Neural cell (in vitro differentiated cells): ENCODE results near the gene ANKRD2. TPM values are rescaled to one million over a fixed set of nuclear protein-coding genes. Genes with fewer than 3 reads are reported as not detected.

ENCODE experiments used
- H2AFZ ChIP-seq: fragments of 200-600, 300-800 bp; sonication (generic), shearing (Covaris generic); 2 replicates; pipeline ENCODE4 v1.6.0; 2014; ENCODE audit warnings: low read depth, mild to moderate bottlenecking, antibody characterized with exemption, low read length, moderate library complexity
- H3F3A ChIP-seq: fragments of 200-600 bp; shearing (Covaris generic); 2 replicates; pipeline ENCODE4 v1.6.1; 2016; ENCODE audit warnings: mild to moderate bottlenecking, moderate library complexity, mixed read lengths, antibody characterized with exemption, low read length; ENCODE audit not compliant: insufficient read depth, poor library complexity, severe bottlenecking
- H3K27ac ChIP-seq: fragments of 200-600, 300-800 bp; sonication (generic), shearing (Covaris generic); 2 replicates; pipeline ENCODE4 v1.5.1; 2014; ENCODE audit warnings: mild to moderate bottlenecking, low read length, moderate library complexity
- H3K27me3 ChIP-seq: fragments of 300-800, 200-600 bp; sonication (generic), shearing (Covaris generic); 2 replicates; pipeline ENCODE4 v1.6.0; 2014; ENCODE audit warnings: mild to moderate bottlenecking, low read depth, low read length, moderate library complexity; ENCODE audit not compliant: insufficient read depth
- H3K36me3 ChIP-seq: fragments of 300-800, 200-600 bp; sonication (generic), shearing (Covaris generic); 2 replicates; pipeline ENCODE4 v1.5.1; 2014; ENCODE audit warnings: mild to moderate bottlenecking, antibody characterized with exemption, low read length, moderate library complexity; ENCODE audit not compliant: insufficient read depth
- H3K4me2 ChIP-seq: fragments of 300-800, 200-600 bp; sonication (generic), shearing (Covaris generic); 2 replicates; pipeline ENCODE4 v1.6.0; 2014; ENCODE audit warnings: mild to moderate bottlenecking, low read length
- H3K4me3 ChIP-seq: fragments of 300-800, 200-600 bp; sonication (generic), shearing (Covaris generic); 2 replicates; pipeline ENCODE4 v1.5.1; 2014; ENCODE audit warnings: mild to moderate bottlenecking, low read length, moderate library complexity
- H3K79me2 ChIP-seq: fragments of 200-600 bp; shearing (Covaris generic); replicated peaks from 2 replicates; pipeline ENCODE4 v1.6.0; 2014; ENCODE audit warnings: mild to moderate bottlenecking, low read length, moderate library complexity; ENCODE audit not compliant: insufficient read depth
- H3K9ac ChIP-seq: fragments of 300-800, 200-600 bp; sonication (generic), shearing (Covaris generic); 2 replicates; pipeline ENCODE4 v1.6.1; 2016; ENCODE audit warnings: mild to moderate bottlenecking, low read length, mixed read lengths
- H3K9me2 ChIP-seq: fragments of 200-600 bp; shearing (Covaris generic); 2 replicates; pipeline ENCODE4 v1.6.1; 2016; ENCODE audit warnings: mild to moderate bottlenecking, low read length, mixed read lengths; ENCODE audit not compliant: insufficient read depth
- H3K9me3 ChIP-seq: fragments of 200-600, 300-800 bp; sonication (generic), shearing (Covaris generic); 2 replicates; pipeline ENCODE4 v1.6.1; 2016; ENCODE audit warnings: mild to moderate bottlenecking, mixed run types, low read length, moderate library complexity, mixed read lengths
- H4K20me1 ChIP-seq: fragments of 200-600 bp; shearing (Covaris generic); 2 replicates; pipeline ENCODE4 v1.6.1; 2016; ENCODE audit warnings: mild to moderate bottlenecking, mixed run types; ENCODE audit not compliant: insufficient read depth
- EP300 ChIP-seq: fragments of 450-650 bp; conservative IDR thresholded peaks from 2 replicates; pipeline ENCODE4 v1.6.1; 2014; ENCODE audit warnings: antibody characterized with exemption, mild to moderate bottlenecking, moderate library complexity; ENCODE audit not compliant: poor library complexity, severe bottlenecking
- EZH2 ChIP-seq: fragments of 200-600, 300-800 bp; shearing (Covaris generic), sonication (generic); IDR thresholded peaks from 2 replicates; pipeline ENCODE4 v1.6.1; 2014; ENCODE audit warnings: antibody characterized with exemption, low read length, borderline replicate concordance, mild to moderate bottlenecking; ENCODE audit not compliant: insufficient read depth, poor library complexity, severe bottlenecking
- MXI1 ChIP-seq: fragments of 450-650 bp; conservative IDR thresholded peaks from 2 replicates; pipeline ENCODE4 v1.6.1; 2014; ENCODE audit warnings: antibody characterized with exemption, mild to moderate bottlenecking; ENCODE audit not compliant: poor library complexity, severe bottlenecking
- POLR2AphosphoS5 ChIP-seq: IDR thresholded peaks from 2 replicates; pipeline ENCODE4 v1.6.1; 2012
- RAD21 ChIP-seq: fragments of 450-650 bp; conservative IDR thresholded peaks from 2 replicates; pipeline ENCODE4 v1.6.1; 2014; ENCODE audit warnings: antibody characterized with exemption, mild to moderate bottlenecking, moderate library complexity
- SMC3 ChIP-seq: fragments of 450-650 bp; conservative IDR thresholded peaks from 2 replicates; pipeline ENCODE4 v1.6.1; 2014; ENCODE audit warnings: antibody characterized with exemption, mild to moderate bottlenecking, moderate library complexity; ENCODE audit not compliant: poor library complexity
- TAF1 ChIP-seq: IDR thresholded peaks from 2 replicates; pipeline ENCODE4 v1.6.1; 2012; ENCODE audit warnings: low read depth
- polyA plus RNA-seq: library from polyadenylated mRNA; depleted of rRNA; stranded (reverse); fragments of >200 nt; gene quantifications from 2 replicates; pipeline ENCODE4 v1.2.3, GENCODE V29; 2014
- TF ChIP-seq, protein P1 (sequence below): fragments of 450-650 bp; IDR thresholded peaks from 2 replicates; pipeline ENCODE4 v1.5.1; 2014; ENCODE audit warnings: antibody characterized with exemption, mild to moderate bottlenecking, moderate library complexity; ENCODE audit not compliant: poor library complexity, severe bottlenecking
- TF ChIP-seq, protein P2 (sequence below): IDR thresholded peaks from 2 replicates; pipeline ENCODE4 v1.6.1; 2012; ENCODE audit warnings: borderline replicate concordance

Gene ANKRD2
- polyA plus RNA-seq, 1 donor from 2014 or later = not detected

DNA sequence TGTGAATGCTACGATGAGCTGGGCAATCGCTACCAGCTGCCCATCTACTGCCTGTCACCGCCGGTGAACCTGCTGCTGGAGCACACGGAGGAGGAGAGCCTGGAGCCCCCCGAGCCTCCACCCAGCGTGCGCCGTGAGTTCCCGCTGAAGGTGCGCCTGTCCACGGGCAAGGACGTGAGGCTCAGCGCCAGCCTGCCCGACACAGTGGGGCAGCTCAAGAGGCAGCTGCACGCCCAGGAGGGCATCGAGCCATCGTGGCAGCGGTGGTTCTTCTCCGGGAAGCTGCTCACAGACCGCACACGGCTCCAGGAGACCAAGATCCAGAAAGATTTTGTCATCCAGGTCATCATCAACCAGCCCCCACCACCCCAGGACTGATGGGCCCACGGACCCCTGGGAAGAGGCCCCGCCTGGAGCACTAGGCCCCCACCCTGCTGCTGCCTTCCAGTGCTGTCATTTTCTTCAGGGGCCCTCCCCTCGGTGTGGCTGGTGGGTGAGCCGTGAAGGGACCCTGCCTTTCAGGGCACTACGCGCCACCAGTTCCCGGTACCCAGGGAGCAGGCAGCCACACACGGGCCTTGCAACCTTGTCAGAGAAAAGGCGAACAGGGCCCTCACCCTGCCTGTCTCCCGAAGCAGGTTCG lies 2.3 kb upstream of the ANKRD2 start:
- H3F3A ChIP-seq = no peaks in the 10 kb centered on the region
- no peak overlapping the region for H3K9ac ChIP-seq
- no peaks in the 10 kb centered on the region for H3K79me2 ChIP-seq
- H3K9me2 ChIP-seq = no peaks in the 10 kb centered on the region
- no peaks in the 10 kb centered on the region for H3K27me3 ChIP-seq
- no peak overlapping the region for H3K4me3 ChIP-seq
- no peak overlapping the region for H2AFZ ChIP-seq
- H4K20me1 ChIP-seq = no peaks in the 10 kb centered on the region
- H3K9me3 ChIP-seq = no peaks in the 10 kb centered on the region
- no peaks in the 10 kb centered on the region for H3K36me3 ChIP-seq
- no peak overlapping the region for H3K27ac ChIP-seq
- TF ChIP-seq RAD21 = no peak
- TF ChIP-seq, protein P1, sequence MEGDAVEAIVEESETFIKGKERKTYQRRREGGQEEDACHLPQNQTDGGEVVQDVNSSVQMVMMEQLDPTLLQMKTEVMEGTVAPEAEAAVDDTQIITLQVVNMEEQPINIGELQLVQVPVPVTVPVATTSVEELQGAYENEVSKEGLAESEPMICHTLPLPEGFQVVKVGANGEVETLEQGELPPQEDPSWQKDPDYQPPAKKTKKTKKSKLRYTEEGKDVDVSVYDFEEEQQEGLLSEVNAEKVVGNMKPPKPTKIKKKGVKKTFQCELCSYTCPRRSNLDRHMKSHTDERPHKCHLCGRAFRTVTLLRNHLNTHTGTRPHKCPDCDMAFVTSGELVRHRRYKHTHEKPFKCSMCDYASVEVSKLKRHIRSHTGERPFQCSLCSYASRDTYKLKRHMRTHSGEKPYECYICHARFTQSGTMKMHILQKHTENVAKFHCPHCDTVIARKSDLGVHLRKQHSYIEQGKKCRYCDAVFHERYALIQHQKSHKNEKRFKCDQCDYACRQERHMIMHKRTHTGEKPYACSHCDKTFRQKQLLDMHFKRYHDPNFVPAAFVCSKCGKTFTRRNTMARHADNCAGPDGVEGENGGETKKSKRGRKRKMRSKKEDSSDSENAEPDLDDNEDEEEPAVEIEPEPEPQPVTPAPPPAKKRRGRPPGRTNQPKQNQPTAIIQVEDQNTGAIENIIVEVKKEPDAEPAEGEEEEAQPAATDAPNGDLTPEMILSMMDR = no peak
- TF ChIP-seq MXI1 = no peak
- TF ChIP-seq, protein P2, sequence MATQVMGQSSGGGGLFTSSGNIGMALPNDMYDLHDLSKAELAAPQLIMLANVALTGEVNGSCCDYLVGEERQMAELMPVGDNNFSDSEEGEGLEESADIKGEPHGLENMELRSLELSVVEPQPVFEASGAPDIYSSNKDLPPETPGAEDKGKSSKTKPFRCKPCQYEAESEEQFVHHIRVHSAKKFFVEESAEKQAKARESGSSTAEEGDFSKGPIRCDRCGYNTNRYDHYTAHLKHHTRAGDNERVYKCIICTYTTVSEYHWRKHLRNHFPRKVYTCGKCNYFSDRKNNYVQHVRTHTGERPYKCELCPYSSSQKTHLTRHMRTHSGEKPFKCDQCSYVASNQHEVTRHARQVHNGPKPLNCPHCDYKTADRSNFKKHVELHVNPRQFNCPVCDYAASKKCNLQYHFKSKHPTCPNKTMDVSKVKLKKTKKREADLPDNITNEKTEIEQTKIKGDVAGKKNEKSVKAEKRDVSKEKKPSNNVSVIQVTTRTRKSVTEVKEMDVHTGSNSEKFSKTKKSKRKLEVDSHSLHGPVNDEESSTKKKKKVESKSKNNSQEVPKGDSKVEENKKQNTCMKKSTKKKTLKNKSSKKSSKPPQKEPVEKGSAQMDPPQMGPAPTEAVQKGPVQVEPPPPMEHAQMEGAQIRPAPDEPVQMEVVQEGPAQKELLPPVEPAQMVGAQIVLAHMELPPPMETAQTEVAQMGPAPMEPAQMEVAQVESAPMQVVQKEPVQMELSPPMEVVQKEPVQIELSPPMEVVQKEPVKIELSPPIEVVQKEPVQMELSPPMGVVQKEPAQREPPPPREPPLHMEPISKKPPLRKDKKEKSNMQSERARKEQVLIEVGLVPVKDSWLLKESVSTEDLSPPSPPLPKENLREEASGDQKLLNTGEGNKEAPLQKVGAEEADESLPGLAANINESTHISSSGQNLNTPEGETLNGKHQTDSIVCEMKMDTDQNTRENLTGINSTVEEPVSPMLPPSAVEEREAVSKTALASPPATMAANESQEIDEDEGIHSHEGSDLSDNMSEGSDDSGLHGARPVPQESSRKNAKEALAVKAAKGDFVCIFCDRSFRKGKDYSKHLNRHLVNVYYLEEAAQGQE = no peak
- TF ChIP-seq TAF1 = no peak
- TF ChIP-seq SMC3 = no peak
- TF ChIP-seq EP300 = no peak
- no peak for TF ChIP-seq EZH2
- TF ChIP-seq POLR2AphosphoS5 = no peak
- no peak overlapping the region for H3K4me2 ChIP-seq

DNA sequence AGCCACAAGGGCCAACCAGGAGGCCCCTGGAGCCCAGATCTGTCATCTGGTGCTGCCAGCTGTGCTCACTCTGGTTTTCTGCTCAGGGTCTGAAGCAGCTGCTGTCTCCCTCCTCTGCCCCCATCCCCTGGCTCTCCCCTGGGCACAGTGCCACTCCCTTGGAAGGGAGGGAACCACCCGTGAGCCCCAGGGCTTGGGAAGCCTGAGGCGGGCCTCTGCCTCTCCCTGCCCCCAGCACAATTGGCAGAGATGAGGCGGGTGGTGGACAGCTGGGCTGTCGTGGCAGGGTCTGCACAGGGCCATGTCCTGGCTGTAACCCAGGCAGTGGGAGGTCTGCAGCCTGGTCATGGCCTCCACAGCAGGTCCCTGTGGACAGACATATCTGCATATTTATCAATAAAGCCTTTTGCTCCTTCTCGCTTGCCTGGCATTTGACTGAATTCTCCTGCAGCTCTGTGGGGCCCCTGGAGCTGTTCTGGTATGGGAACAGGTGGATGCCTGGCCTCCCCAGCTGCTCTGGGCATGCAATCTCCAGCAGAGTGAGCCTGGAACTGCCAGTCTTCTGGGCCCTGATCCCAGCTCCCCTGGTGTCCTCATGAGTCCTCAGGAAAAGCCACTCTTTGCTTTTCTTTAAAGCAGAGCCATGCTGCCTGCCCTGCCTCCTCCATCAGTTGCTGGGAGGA lies 1.6 kb upstream of the ANKRD2 start:
- H3K27me3 ChIP-seq = no peaks in the 10 kb centered on the region
- H3K27ac ChIP-seq = no peak overlapping the region
- H3K9me3 ChIP-seq = no peaks in the 10 kb centered on the region
- no peak overlapping the region for H3K4me2 ChIP-seq
- no peak overlapping the region for H3K4me3 ChIP-seq
- no peaks in the 10 kb centered on the region for H4K20me1 ChIP-seq
- H3K9me2 ChIP-seq = no peaks in the 10 kb centered on the region
- H3K36me3 ChIP-seq = no peaks in the 10 kb centered on the region
- H3K79me2 ChIP-seq = no peaks in the 10 kb centered on the region
- H3F3A ChIP-seq = no peaks in the 10 kb centered on the region
- no peak for TF ChIP-seq TAF1
- no peak for TF ChIP-seq MXI1
- no peak for TF ChIP-seq SMC3
- no peak for TF ChIP-seq EZH2
- TF ChIP-seq, protein P2 = no peak
- TF ChIP-seq POLR2AphosphoS5 = no peak
- no peak for TF ChIP-seq RAD21
- TF ChIP-seq EP300 = no peak
- TF ChIP-seq, protein P1 = no peak
- H3K9ac ChIP-seq = no peak overlapping the region
- H2AFZ ChIP-seq = no peak overlapping the region
